ENCODE data around the gene GABBR2. TPM values are rescaled to one million over a fixed set of nuclear protein-coding genes. Genes with fewer than 3 reads are reported as not detected.

Gene GABBR2
- total RNA-seq, 2 experiments from 2014 or later, result not detected

GRCh38 chr9:98404237-98404636 lies 304.5 kb downstream of the GABBR2 start:
- intact Hi-C loops (cut with micrococcal nuclease), result no loop called here
- Mint-ChIP-seq H3K36me3 (no peaks in the 10 kb centered on the region), H3K4me1 (ENCODE audit: low read depth) (no peaks in the 10 kb centered on the region), H3K9me3 (no peaks in the 10 kb centered on the region), H3K27me3 (peaks cover 2% of the 10 kb centered on the region), H3K4me3 (no peak overlapping the region), H3K27ac (no peak overlapping the region)
- ChIA-PET POLR2A (no interaction called here), CTCF (no interaction called here)
- no peak for DNase-seq

DNA sequence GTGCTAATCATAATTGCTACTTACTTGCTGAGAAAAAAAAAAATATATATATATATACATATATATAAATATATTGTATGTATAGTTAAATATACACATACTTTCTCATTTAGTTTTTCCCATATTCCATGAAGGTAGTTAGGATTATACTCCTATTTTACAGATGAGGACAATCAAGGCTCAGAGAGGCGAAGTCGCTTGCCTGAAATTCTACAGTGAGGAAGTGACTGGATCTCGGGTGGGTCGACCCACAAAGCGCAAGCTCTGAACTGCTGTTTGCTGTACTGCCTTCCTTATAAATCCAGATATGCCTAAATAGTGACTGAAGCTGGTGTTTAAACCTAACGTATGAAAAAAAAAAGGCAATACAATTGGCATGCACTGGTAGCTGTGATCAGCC lies 305.0 kb downstream of the GABBR2 start:
- Mint-ChIP-seq H3K9me3 (no peaks in the 10 kb centered on the region), H3K27ac (no peak overlapping the region), H3K4me1 (ENCODE audit: low read depth) (no peaks in the 10 kb centered on the region), H3K36me3 (no peaks in the 10 kb centered on the region), H3K4me3 (no peak overlapping the region), H3K27me3 (peaks cover 2% of the 10 kb centered on the region)
- POLR2A ChIA-PET, result no interaction called here
- DNase-seq, result no peak
- intact Hi-C loops (cut with micrococcal nuclease), result no loop called here
- CTCF ChIA-PET, result no interaction called here

DNA sequence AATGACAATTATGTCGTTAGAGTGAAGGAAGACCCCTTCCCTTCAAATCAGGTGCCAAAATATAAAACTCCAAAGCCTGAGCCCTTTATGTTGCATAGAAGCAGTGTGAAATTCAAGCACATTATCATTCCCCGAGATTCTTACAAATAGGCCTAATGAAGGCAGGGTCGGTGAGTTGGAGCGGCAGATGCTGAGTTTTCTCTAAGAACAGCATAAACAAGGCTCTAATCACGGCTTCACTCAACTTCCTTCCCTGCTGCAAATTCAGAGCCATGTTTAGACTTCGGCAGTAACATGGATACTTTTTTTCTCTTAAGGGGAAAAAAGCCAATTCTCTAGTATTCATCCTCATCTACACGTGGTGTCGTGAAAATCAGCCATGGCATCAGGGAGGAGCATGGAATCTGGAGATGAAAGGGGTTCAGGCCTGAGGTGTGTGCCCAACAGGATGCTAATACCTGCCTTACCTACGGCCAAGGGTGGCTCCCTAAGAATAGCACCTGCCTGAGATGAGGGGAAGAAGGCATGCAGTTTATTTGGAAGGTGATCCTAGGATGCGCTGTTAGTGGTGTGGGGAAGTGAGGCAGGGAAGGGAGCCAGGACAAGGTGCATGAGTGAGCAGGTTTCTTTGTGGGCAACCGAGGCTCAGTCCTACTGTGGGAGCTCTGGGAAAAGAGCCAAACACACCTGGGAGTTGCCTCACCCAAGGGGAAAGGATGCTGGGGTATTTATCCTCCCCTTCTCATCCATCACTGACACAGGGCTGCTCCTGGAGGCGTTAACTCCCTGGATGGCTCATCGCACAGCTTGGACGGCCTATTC lies 306.5 kb downstream of the GABBR2 start:
- Mint-ChIP-seq H3K36me3 (no peaks in the 10 kb centered on the region), H3K27me3 (peaks cover 6% of the 10 kb centered on the region), H3K4me1 (ENCODE audit: low read depth) (no peaks in the 10 kb centered on the region), H3K4me3 (no peak overlapping the region), H3K27ac (no peak overlapping the region), H3K9me3 (no peaks in the 10 kb centered on the region)
- no peak for DNase-seq
- CTCF ChIA-PET, result interaction anchor here (0.7 kb wide), 1 partner anchor 7 kb away, joined by 3 read pairs; no protein-coding TSS in a partner anchor
- intact Hi-C loops (cut with micrococcal nuclease), result no loop called here
- POLR2A ChIA-PET, result no interaction called here

- ChIA-PET POLR2A (no interaction called here), CTCF (interaction anchor here (0.7 kb wide), 1 partner anchor 8 kb away, joined by 3 read pairs; no protein-coding TSS in a partner anchor)
- Mint-ChIP-seq H3K9me3 (no peaks in the 10 kb centered on the region), H3K27me3 (peaks cover 6% of the 10 kb centered on the region), H3K36me3 (no peaks in the 10 kb centered on the region), H3K4me3 (no peak overlapping the region), H3K27ac (no peak overlapping the region), H3K4me1 (ENCODE audit: low read depth) (no peaks in the 10 kb centered on the region)
- DNase-seq, result no peak
- intact Hi-C loops (cut with micrococcal nuclease), result no loop called here
Observed at GRCh38 chr9:98401140-98402018, 307.4 kb downstream of the GABBR2 start.

- Mint-ChIP-seq H3K27ac (no peak overlapping the region), H3K9me3 (no peaks in the 10 kb centered on the region), H3K4me1 (ENCODE audit: low read depth) (no peaks in the 10 kb centered on the region), H3K27me3 (peaks cover 7% of the 10 kb centered on the region), H3K4me3 (no peak overlapping the region), H3K36me3 (no peaks in the 10 kb centered on the region)
- intact Hi-C loops (cut with micrococcal nuclease), result no loop called here
- ChIA-PET CTCF (no interaction called here), POLR2A (no interaction called here)
- no peak for DNase-seq
Observed at GRCh38 chr9:98399950-98400683, 308.6 kb downstream of the GABBR2 start.

- Mint-ChIP-seq H3K27ac (no peak overlapping the region), H3K4me3 (no peak overlapping the region), H3K4me1 (ENCODE audit: low read depth) (peaks cover 3% of the 10 kb centered on the region), H3K27me3 (peaks cover 9% of the 10 kb centered on the region), H3K36me3 (no peaks in the 10 kb centered on the region), H3K9me3 (no peaks in the 10 kb centered on the region)
- no peak for DNase-seq
- intact Hi-C loops (cut with micrococcal nuclease), result no loop called here
- CTCF ChIA-PET, result no interaction called here
- POLR2A ChIA-PET, result no interaction called here
Observed at GRCh38 chr9:98396656-98397055, 312.1 kb downstream of the GABBR2 start.

GRCh38 chr9:98396236-98396635 lies 312.5 kb downstream of the GABBR2 start:
- H3K27ac Mint-ChIP-seq, result no peak overlapping the region
- POLR2A ChIA-PET, result no interaction called here
- CTCF ChIA-PET, result no interaction called here
- H3K36me3 Mint-ChIP-seq, result no peaks in the 10 kb centered on the region
- H3K4me3 Mint-ChIP-seq, result no peak overlapping the region
- H3K4me1 Mint-ChIP-seq (ENCODE audit: low read depth), result peaks cover 7% of the 10 kb centered on the region
- no peaks in the 10 kb centered on the region for H3K9me3 Mint-ChIP-seq
- no peak for DNase-seq
- H3K27me3 Mint-ChIP-seq, result peaks cover 9% of the 10 kb centered on the region
- intact Hi-C loops (cut with micrococcal nuclease), result no loop called here

- no peaks in the 10 kb centered on the region for H3K9me3 Mint-ChIP-seq
- intact Hi-C loops (cut with micrococcal nuclease), result no loop called here
- H3K4me1 Mint-ChIP-seq (ENCODE audit: low read depth), result peaks cover 7% of the 10 kb centered on the region
- no peak for DNase-seq
- no peaks in the 10 kb centered on the region for H3K36me3 Mint-ChIP-seq
- ChIA-PET CTCF (no interaction called here), POLR2A (no interaction called here)
- H3K27me3 Mint-ChIP-seq, result peaks cover 5% of the 10 kb centered on the region
- H3K27ac Mint-ChIP-seq, result no peak overlapping the region
- H3K4me3 Mint-ChIP-seq, result no peak overlapping the region
Observed at GRCh38 chr9:98391867-98392266, 316.9 kb downstream of the GABBR2 start.

DNA sequence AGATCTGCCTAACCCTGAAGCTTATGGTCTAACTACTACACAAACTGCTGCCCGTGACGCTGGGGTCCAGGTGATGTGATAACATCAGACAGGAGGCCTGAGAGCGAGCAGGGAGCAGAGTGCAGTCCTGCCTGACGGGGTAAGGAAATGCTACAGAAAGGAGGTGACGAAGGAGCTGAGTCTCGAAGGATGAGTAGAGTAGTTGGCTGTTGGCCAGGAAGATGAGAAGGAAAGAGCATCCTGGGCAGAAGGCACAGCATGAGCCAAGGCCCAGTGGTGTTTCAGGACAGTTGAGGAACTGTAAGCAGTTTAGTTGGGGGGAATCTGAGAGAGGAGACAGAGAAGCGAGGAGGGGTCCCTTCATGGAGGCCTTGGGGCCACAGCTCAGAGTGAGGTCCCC lies 317.3 kb downstream of the GABBR2 start:
- no peaks in the 10 kb centered on the region for H3K9me3 Mint-ChIP-seq
- H3K36me3 Mint-ChIP-seq, result no peaks in the 10 kb centered on the region
- ChIA-PET POLR2A (no interaction called here), CTCF (no interaction called here)
- H3K27ac Mint-ChIP-seq, result no peak overlapping the region
- DNase-seq, result no peak
- no peak overlapping the region for H3K4me3 Mint-ChIP-seq
- intact Hi-C loops (cut with micrococcal nuclease), result no loop called here
- H3K4me1 Mint-ChIP-seq (ENCODE audit: low read depth), result peaks cover 7% of the 10 kb centered on the region
- H3K27me3 Mint-ChIP-seq, result peaks cover 5% of the 10 kb centered on the region

GRCh38 chr9:98385751-98386150 lies 323.0 kb downstream of the GABBR2 start:
- intact Hi-C loops (cut with micrococcal nuclease), result no loop called here
- Mint-ChIP-seq H3K27ac (no peak overlapping the region), H3K36me3 (no peaks in the 10 kb centered on the region), H3K9me3 (no peaks in the 10 kb centered on the region), H3K27me3 (no peaks in the 10 kb centered on the region), H3K4me1 (ENCODE audit: low read depth) (no peaks in the 10 kb centered on the region), H3K4me3 (no peak overlapping the region)
- POLR2A ChIA-PET, result no interaction called here
- CTCF ChIA-PET, result no interaction called here
- no peak for DNase-seq

DNA sequence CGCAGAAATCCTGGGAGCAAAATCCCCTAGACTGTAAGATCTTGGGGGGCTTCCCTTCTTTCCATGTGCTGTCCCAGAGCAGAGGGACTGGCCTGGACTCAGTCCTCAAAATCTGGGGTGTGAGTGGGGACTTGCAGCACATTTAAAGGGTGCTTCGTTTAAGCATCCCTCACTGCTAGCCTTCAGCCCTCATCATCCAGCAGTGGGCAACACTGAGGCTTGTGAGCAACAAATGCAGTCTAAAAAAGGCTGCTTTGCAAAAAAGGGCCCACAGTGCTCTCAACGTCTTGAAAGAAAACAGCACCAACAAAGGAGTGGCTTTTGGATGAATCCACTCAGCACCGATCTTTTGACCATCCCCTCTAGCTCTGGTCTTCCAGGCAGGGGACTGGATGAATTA lies 325.0 kb downstream of the GABBR2 start:
- intact Hi-C loops (cut with micrococcal nuclease), result no loop called here
- Mint-ChIP-seq H3K36me3 (no peaks in the 10 kb centered on the region), H3K4me1 (ENCODE audit: low read depth) (no peaks in the 10 kb centered on the region), H3K4me3 (no peak overlapping the region), H3K9me3 (no peaks in the 10 kb centered on the region), H3K27ac (no peak overlapping the region), H3K27me3 (no peaks in the 10 kb centered on the region)
- DNase-seq, result no peak
- ChIA-PET POLR2A (no interaction called here), CTCF (no interaction called here)

- no peak overlapping the region for H3K4me3 Mint-ChIP-seq
- POLR2A ChIA-PET, result no interaction called here
- H3K27ac Mint-ChIP-seq, result no peak overlapping the region
- H3K4me1 Mint-ChIP-seq (ENCODE audit: low read depth), result no peaks in the 10 kb centered on the region
- no peaks in the 10 kb centered on the region for H3K27me3 Mint-ChIP-seq
- CTCF ChIA-PET, result no interaction called here
- DNase-seq, result no peak
- no peaks in the 10 kb centered on the region for H3K9me3 Mint-ChIP-seq
- no peaks in the 10 kb centered on the region for H3K36me3 Mint-ChIP-seq
- intact Hi-C loops (cut with micrococcal nuclease), result no loop called here
Observed at GRCh38 chr9:98381311-98382103, 327.2 kb downstream of the GABBR2 start.

Measured in activated CD4-positive, alpha-beta memory T cell treated with anti-CD3 and anti-CD28 coated beads for 36 hours (primary cell).